Measurements from ENCODE around the gene DDX25.

Gene DDX25

GRCh38 chr11:125976156-125976555, 71.8 kb downstream of the DDX25 start:
- H3K4me3 ChIP-seq (ENCODE audit: low read depth, low read length) = no peak overlapping the region
- no peak for TF ChIP-seq CTCF (IDR thresholded peaks at IDR 0.05; ENCODE audit: low read depth, low read length, missing control alignments)
- DNase-seq (ENCODE audit: low read depth) = no peak

GRCh38 chr11:125977333-125977732, 73.0 kb downstream of the DDX25 start:
- H3K4me3 ChIP-seq (ENCODE audit: low read depth, low read length) = no peak overlapping the region
- no peak for TF ChIP-seq CTCF (IDR thresholded peaks at IDR 0.05; ENCODE audit: low read depth, low read length, missing control alignments)
- DNase-seq (ENCODE audit: low read depth) = no peak

GRCh38 chr11:125978181-125978716, 73.9 kb downstream of the DDX25 start:
- no peak for DNase-seq (ENCODE audit: low read depth)
- no peak overlapping the region for H3K4me3 ChIP-seq (ENCODE audit: low read depth, low read length)
- no peak for TF ChIP-seq CTCF (IDR thresholded peaks at IDR 0.05; ENCODE audit: low read depth, low read length, missing control alignments)
